Measurements from ENCODE around the gene LRCH3. TPM values are rescaled to one million over a fixed set of nuclear protein-coding genes. Genes with fewer than 3 reads are reported as not detected.
A peak's percentile ranks its signal among the peaks of the same experiment; 100 is the strongest.

The LRCH3 gene
- total and polyA plus RNA-seq, 8 donors, result 5.4 to 26.1 (median 13.9) TPM

GRCh38 chr3:197874653-197875052, 83.6 kb downstream of the LRCH3 start:
- TF ChIP-seq CTCF (IDR thresholded peaks at IDR 0.05), result no peak
- Histone ChIP-seq H3K36me3 (peaks cover 0 to 24% (median 6%) of the 10 kb centered on the region in 3 donors), H3K4me3 (no peak overlapping the region), H3K27me3 (no peaks in the 10 kb centered on the region), H3K9me3 (no peaks in the 10 kb centered on the region), H3K27ac (no peak overlapping the region), H3K4me1 (no peaks in the 10 kb centered on the region)
- no peak for DNase-seq
- no peak for FAIRE-seq
- intact Hi-C loops (cut with DNase I), result no loop called here
- ATAC-seq, result no peak
- 79 to 85% methylated on average over 6 of the region's 6 CpGs for WGBS, 2 donors

DNA sequence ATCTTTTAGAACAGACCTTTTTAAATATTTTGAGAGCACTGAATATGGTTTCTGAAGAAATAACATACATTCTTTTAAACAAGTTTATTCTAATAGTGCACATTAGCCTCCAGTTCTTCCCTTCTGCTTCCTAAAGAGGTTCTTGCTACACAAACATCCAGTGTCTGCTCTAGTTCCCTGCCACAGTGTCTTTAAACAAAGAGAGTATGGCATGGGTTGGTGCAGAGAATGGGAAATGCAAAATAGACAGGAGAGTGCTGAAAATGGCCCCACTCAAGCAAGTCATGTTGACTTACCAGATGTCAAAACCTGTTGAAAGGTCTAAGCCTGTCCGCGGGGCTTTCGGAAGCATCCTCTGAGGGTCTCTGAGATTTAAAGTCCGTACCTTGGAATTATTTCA, 86.8 kb downstream of the LRCH3 start:
- intact Hi-C loops (cut with DNase I), result no loop called here
- H3K27ac ChIP-seq, result no peak overlapping the region
- peaks cover 0 to 17% (median 0%) of the 10 kb centered on the region in 3 donors for H3K36me3 ChIP-seq
- FAIRE-seq (no peak), DNase-seq (no peak), ATAC-seq (no peak)
- WGBS, 2 donors, result 97 to 99% methylated on average over 4 of the region's 4 CpGs
- H3K4me3 ChIP-seq, result no peak overlapping the region
- TF ChIP-seq CTCF (IDR thresholded peaks at IDR 0.05), result no peak
- H3K9me3 ChIP-seq, result no peaks in the 10 kb centered on the region
- no peaks in the 10 kb centered on the region for H3K27me3 ChIP-seq
- no peaks in the 10 kb centered on the region for H3K4me1 ChIP-seq

DNA sequence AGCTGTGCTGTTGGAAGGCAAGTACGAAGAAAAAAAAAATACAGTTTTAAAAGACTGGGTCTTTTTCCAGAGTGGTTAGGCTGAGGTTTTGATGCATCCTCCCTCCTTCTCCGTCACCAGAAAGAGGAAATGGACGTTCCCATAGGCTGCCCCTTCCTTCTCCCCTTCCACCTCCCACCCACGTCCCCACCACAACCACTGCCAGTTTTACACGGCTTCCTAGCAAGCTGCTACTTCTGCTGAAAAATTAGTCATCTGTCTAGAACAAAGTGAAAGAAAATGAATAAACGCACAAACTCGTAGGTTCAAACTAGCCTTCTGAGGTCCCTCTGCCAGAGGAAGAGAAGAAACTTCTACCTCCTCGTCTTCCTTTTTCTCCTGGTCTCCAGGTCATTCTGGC, 87.4 kb downstream of the LRCH3 start:
- intact Hi-C loops (cut with DNase I), result no loop called here
- H3K4me1 ChIP-seq, result no peaks in the 10 kb centered on the region
- FAIRE-seq, result no peak
- no peak for TF ChIP-seq CTCF (IDR thresholded peaks at IDR 0.05)
- ATAC-seq, result peak in 2 of 4 donors; percentile 30 to 68
- DNase-seq, result peak in 1 of 6 donors; percentile 40
- H3K27me3 ChIP-seq, result no peaks in the 10 kb centered on the region
- peaks cover 0 to 12% (median 0%) of the 10 kb centered on the region in 3 donors for H3K36me3 ChIP-seq
- 86 to 91% methylated on average over 8 of the region's 8 CpGs for WGBS, 2 donors
- H3K9me3 ChIP-seq, result no peaks in the 10 kb centered on the region
- no peak overlapping the region for H3K4me3 ChIP-seq
- H3K27ac ChIP-seq, result no peak overlapping the region

GRCh38 chr3:197880491-197881269, 89.6 kb downstream of the LRCH3 start:
- no peak overlapping the region for H3K27ac ChIP-seq
- H3K4me1 ChIP-seq, result no peaks in the 10 kb centered on the region
- no peaks in the 10 kb centered on the region for H3K36me3 ChIP-seq
- intact Hi-C loops (cut with DNase I), result no loop called here
- WGBS, 2 donors, result 86 to 87% methylated on average over 17 of the region's 17 CpGs
- no peaks in the 10 kb centered on the region for H3K9me3 ChIP-seq
- H3K27me3 ChIP-seq, result no peaks in the 10 kb centered on the region
- DNase-seq, result no peak
- no peak for ATAC-seq
- no peak for FAIRE-seq
- no peak for TF ChIP-seq CTCF (IDR thresholded peaks at IDR 0.05)
- H3K4me3 ChIP-seq, result no peak overlapping the region

DNA sequence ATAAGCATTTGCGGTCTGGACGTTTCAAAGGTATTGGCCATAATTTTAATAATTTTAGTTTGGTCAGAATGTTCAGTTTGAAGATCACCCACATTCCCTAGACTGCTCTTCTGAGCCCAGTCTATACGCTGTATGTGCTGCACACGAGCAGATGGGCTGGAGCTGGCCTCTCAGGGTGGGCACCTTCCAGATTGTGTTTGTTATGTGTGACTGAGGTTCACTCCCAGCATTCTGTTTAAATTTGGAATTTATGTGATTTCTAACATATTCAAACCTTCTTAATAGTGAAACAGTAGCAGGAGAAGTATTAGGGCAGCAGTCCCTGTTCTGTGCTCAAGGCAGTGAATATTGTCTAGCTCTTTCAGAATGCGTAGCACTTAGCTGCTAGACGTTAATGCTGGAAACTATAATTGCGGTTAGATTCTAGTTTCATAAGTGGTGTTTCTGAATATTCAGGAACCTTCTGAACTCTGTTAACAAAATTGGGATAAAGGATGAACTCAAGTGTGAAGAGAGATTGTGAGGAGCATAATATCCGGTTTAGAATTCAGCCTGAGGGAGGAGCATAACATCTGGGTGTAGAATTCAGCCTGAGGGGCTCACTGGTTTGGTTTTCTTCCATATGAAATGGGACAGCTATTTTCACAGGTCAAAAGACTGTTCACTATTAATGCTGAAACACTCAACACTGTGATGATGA, 90.4 kb downstream of the LRCH3 start:
- DNase-seq (no peak), FAIRE-seq (no peak), ATAC-seq (no peak)
- TF ChIP-seq CTCF (IDR thresholded peaks at IDR 0.05), result no peak
- no peak overlapping the region for H3K27ac ChIP-seq
- H3K4me3 ChIP-seq, result no peak overlapping the region
- no peaks in the 10 kb centered on the region for H3K4me1 ChIP-seq
- no peaks in the 10 kb centered on the region for H3K9me3 ChIP-seq
- H3K27me3 ChIP-seq, result no peaks in the 10 kb centered on the region
- intact Hi-C loops (cut with DNase I), result no loop called here
- H3K36me3 ChIP-seq, result no peaks in the 10 kb centered on the region
- 82 to 89% methylated on average over 8 of the region's 8 CpGs for WGBS, 2 donors
